GM23338 (cell line): Measurements from ENCODE around the gene SLC5A12. TPM values are rescaled to one million over a fixed set of nuclear protein-coding genes. Genes with fewer than 3 reads are reported as not detected.

Experiments
- ATAC-seq: fragments of 200-7000 bp; cut with Tn5 transposase; 3 replicates; pipeline ENCODE4 v1.9.1; 2020
- DNase-seq: peaks from one replicate; pipeline ENCODE4 v3.0.0-alpha.2; 2015; ENCODE audit warnings: low spot score
- H2AFZ ChIP-seq: fragments of 200-600 bp; sonication (generic); 2 replicates; pipeline ENCODE4 v1.8.0; 2016; ENCODE audit warnings: antibody characterized with exemption, mild to moderate bottlenecking, moderate library complexity
- H3F3A ChIP-seq: fragments of 200-600 bp; sonication (generic); replicated peaks from 2 replicates; pipeline ENCODE4 v1.8.0; 2017; ENCODE audit warnings: antibody characterized with exemption, mixed run types, low read depth
- H3K27ac ChIP-seq: fragments of 200-600 bp; sonication (generic); 2 replicates; pipeline ENCODE4 v1.6.1; 2016; ENCODE audit warnings: low read depth
- H3K27me3 ChIP-seq: fragments of 200-600 bp; sonication (generic); 2 replicates; pipeline ENCODE4 v1.8.0; 2016; ENCODE audit warnings: mild to moderate bottlenecking, mixed run types, moderate library complexity; ENCODE audit not compliant: insufficient read depth
- H3K36me3 ChIP-seq: fragments of 200-600 bp; sonication (generic); 2 replicates; pipeline ENCODE4 v1.8.0; 2016; ENCODE audit warnings: mild to moderate bottlenecking; ENCODE audit not compliant: insufficient read depth
- H3K4me1 ChIP-seq: fragments of 200-600 bp; sonication (generic); 2 replicates; pipeline ENCODE4 v1.8.0; 2016; ENCODE audit warnings: mild to moderate bottlenecking, moderate library complexity; ENCODE audit not compliant: insufficient read depth
- H3K4me2 ChIP-seq: fragments of 200-600 bp; sonication (generic); 2 replicates; pipeline ENCODE4 v1.7.1; 2017; ENCODE audit warnings: mixed run types
- H3K4me3 ChIP-seq: fragments of 200-600 bp; sonication (generic); 2 replicates; pipeline ENCODE4 v1.6.1; 2016; ENCODE audit warnings: mixed run types
- H3K79me2 ChIP-seq: fragments of 200-600 bp; sonication (generic); replicated peaks from 2 replicates; pipeline ENCODE4 v1.8.0; 2017; ENCODE audit warnings: mild to moderate bottlenecking; ENCODE audit not compliant: insufficient read depth
- H3K9me2 ChIP-seq: fragments of 200-600 bp; sonication (generic); 2 replicates; pipeline ENCODE4 v1.8.0; 2017; ENCODE audit not compliant: insufficient read depth
- H4K20me1 ChIP-seq: fragments of 200-600 bp; sonication (generic); replicated peaks from 2 replicates; pipeline ENCODE4 v1.8.0; 2017; ENCODE audit warnings: mild to moderate bottlenecking; ENCODE audit not compliant: insufficient read depth
- H3K27ac Mint-ChIP-seq: 2 replicates; pipeline ENCODE4 v1.8.0; 2020; ENCODE audit warnings: inconsistent platforms, mild to moderate bottlenecking, moderate library complexity, mixed read lengths
- H3K27me3 Mint-ChIP-seq: 3 replicates; pipeline ENCODE4 v1.8.0; 2022; ENCODE audit warnings: low read depth, mild to moderate bottlenecking, moderate library complexity, mixed read lengths, inconsistent platforms; ENCODE audit not compliant: insufficient read depth, poor library complexity
- H3K36me3 Mint-ChIP-seq: 3 replicates; pipeline ENCODE4 v1.8.0; 2021; ENCODE audit warnings: low read depth, mild to moderate bottlenecking, inconsistent platforms, moderate library complexity, mixed read lengths
- H3K4me1 Mint-ChIP-seq: 3 replicates; pipeline ENCODE4 v1.8.0; 2020; ENCODE audit warnings: mild to moderate bottlenecking, inconsistent platforms, mixed read lengths
- H3K4me3 Mint-ChIP-seq: 3 replicates; pipeline ENCODE4 v1.8.0; 2021; ENCODE audit warnings: moderate library complexity, mild to moderate bottlenecking, inconsistent platforms, mixed read lengths
- H3K9me3 Mint-ChIP-seq: 3 replicates; pipeline ENCODE4 v1.8.0; 2020; ENCODE audit warnings: moderate library complexity, mild to moderate bottlenecking, inconsistent platforms, mixed read lengths
- CREB1 ChIP-seq: fragments of 250-450 bp; sonication (Bioruptor Pico); IDR thresholded peaks from 2 replicates; pipeline ENCODE4 v1.5.0; 2020; ENCODE audit warnings: low read depth, mild to moderate bottlenecking, moderate library complexity
- CTCF ChIP-seq, 2 experiments: fragments of 200-600 bp in 1 of 2; sonication (generic) in 1 of 2; conservative IDR thresholded peaks; 2 replicates each; pipeline versions ENCODE4 v1.5.1 to v1.6.1; 2016 to 2017; ENCODE audit warnings: antibody characterized with exemption in 2 of 2, low read depth in 2 of 2, mild to moderate bottlenecking in 2 of 2, moderate library complexity in 1 of 2
- ETS1 ChIP-seq: IDR thresholded peaks from 2 replicates; pipeline ENCODE4 v1.6.1; 2016; ENCODE audit warnings: antibody characterized with exemption
- EZH2 ChIP-seq: fragments of 200-600 bp; sonication (generic); IDR thresholded peaks from one replicate; pipeline ENCODE4 v1.8.0; 2017; ENCODE audit warnings: antibody characterized with exemption, mild to moderate bottlenecking, low read depth; ENCODE audit not compliant: unreplicated experiment
- EZH2phosphoT487 ChIP-seq: fragments of 200-600 bp; sonication (generic); IDR thresholded peaks from one replicate; pipeline ENCODE4 v1.8.1; 2018; ENCODE audit warnings: antibody characterized with exemption; ENCODE audit not compliant: unreplicated experiment
- JUNB ChIP-seq: IDR thresholded peaks from one replicate; pipeline ENCODE4 v1.6.1; 2016; ENCODE audit warnings: antibody characterized with exemption; ENCODE audit not compliant: unreplicated experiment
- NANOG ChIP-seq: IDR thresholded peaks from 2 replicates; pipeline ENCODE4 v1.6.1; 2016; ENCODE audit warnings: antibody characterized with exemption, borderline replicate concordance
- POLR2AphosphoS5 ChIP-seq: IDR thresholded peaks from 2 replicates; pipeline ENCODE4 v1.6.1; 2016; ENCODE audit warnings: antibody characterized with exemption, low read depth
- REST ChIP-seq: IDR thresholded peaks from one replicate; pipeline ENCODE4 v1.6.1; 2018; ENCODE audit warnings: antibody characterized with exemption; ENCODE audit not compliant: unreplicated experiment
- ZNF462 ChIP-seq: fragments of 250-450 bp; sonication (Bioruptor Pico); IDR thresholded peaks from 2 replicates; pipeline ENCODE4 v1.5.0; 2020; ENCODE audit warnings: mild to moderate bottlenecking, moderate library complexity
- polyA plus RNA-seq: library from polyadenylated mRNA; unstranded; fragments of >200 nt; fragmentation: Nextera tagmentation; extraction: Ambion mirVana; gene quantifications from 2 replicates; pipeline ENCODE4 v1.2.1, GENCODE V29; 2016
- total RNA-seq: library from RNA; depleted of rRNA; stranded (reverse); fragments of >200 nt; shearing (Covaris generic); gene quantifications from 2 replicates; pipeline ENCODE4 v1.2.3, GENCODE V29; 2014

Gene SLC5A12
- total and polyA plus RNA-seq, 2 experiments from 2014 or later: 0.60 to 1.4 TPM

GRCh38 chr11:26687351-26687750 is 34.5 kb downstream of the SLC5A12 start (continued):
- TF ChIP-seq ZNF462 (CRISPR knock-in tag): no peak
- TF ChIP-seq EZH2: no peak
- TF ChIP-seq CREB1 (CRISPR knock-in tag): no peak
- no peak for TF ChIP-seq NANOG
- no peak for TF ChIP-seq ETS1
- TF ChIP-seq JUNB: no peak
- TF ChIP-seq CTCF (conservative IDR thresholded peaks at IDR 0.05; ENCODE audit: low read depth in 2 of 2): no peak

GRCh38 chr11:26677566-26677965 is 44.3 kb downstream of the SLC5A12 start:
- TF ChIP-seq POLR2AphosphoS5 (no peak), REST (no peak), EZH2phosphoT487 (no peak), NANOG (no peak), CREB1 (CRISPR knock-in tag) (no peak)
- no peaks in the 10 kb centered on the region for H3K79me2 ChIP-seq
- H3K27me3 Mint-ChIP-seq: no peaks in the 10 kb centered on the region
- H3K27me3 ChIP-seq: no peaks in the 10 kb centered on the region
- no peaks in the 10 kb centered on the region for H3K4me1 ChIP-seq
- no peaks in the 10 kb centered on the region for H3K9me3 Mint-ChIP-seq
- no peaks in the 10 kb centered on the region for H3K9me2 ChIP-seq
- H3K36me3 Mint-ChIP-seq: no peaks in the 10 kb centered on the region
- no peak overlapping the region for H3K27ac ChIP-seq
- no peak overlapping the region for H3K4me2 ChIP-seq
- H3F3A ChIP-seq: no peaks in the 10 kb centered on the region
- no peak overlapping the region for H3K4me3 ChIP-seq
- no peak overlapping the region for H3K4me3 Mint-ChIP-seq
- H2AFZ ChIP-seq: no peak overlapping the region
- DNase-seq (no peak), ATAC-seq (no peak)
- H4K20me1 ChIP-seq: no peaks in the 10 kb centered on the region
- no peak overlapping the region for H3K27ac Mint-ChIP-seq
- no peaks in the 10 kb centered on the region for H3K4me1 Mint-ChIP-seq
- H3K36me3 ChIP-seq: no peaks in the 10 kb centered on the region
